Lower leg skin (tissue), 4 donors: ENCODE measurements around the gene GALNT7. TPM values are rescaled to one million over a fixed set of nuclear protein-coding genes. Genes with fewer than 3 reads are reported as not detected.
"Not testable (repeated sequence)": the region's sequence is repeated elsewhere in the genome, so short reads cannot be mapped to it uniquely, and the experiment has no call there.

ENCODE experiments used
- DNase-seq, 2 donors: peaks; one replicate each; pipeline ENCODE4 v3.0.0-alpha.2; 2019; ENCODE audit warnings: low spot score in 2 of 2
- H3K4me3 ChIP-seq: fragments of 200-600 bp; sonication (generic); 2 replicates; pipeline ENCODE4 v1.5.1; 2017; ENCODE audit warnings: mild to moderate bottlenecking, low read depth; ENCODE audit not compliant: poor library complexity, severe bottlenecking
- POLR2A ChIP-seq, 2 donors: fragments of 450-650 bp; IDR thresholded peaks; one replicate each; pipeline ENCODE4 v1.6.1; 2016 to 2017; ENCODE audit warnings: antibody characterized with exemption in 2 of 2, mild to moderate bottlenecking in 1 of 2, moderate library complexity in 1 of 2
- WGBS, 2 donors: methylation state at CpG; one replicate each; pipeline ENCODE4 v1.1.5; 2018; 5-methylcytosine and 5-hydroxymethylcytosine counted together
- intact Hi-C: fragments of 100-400 bp; cut with DNase I; formaldehyde crosslinking; loops from one replicate; pipeline ENCODE4 v1.15.0; 2023; ENCODE audit warnings: low total_unique reads
- total RNA-seq, 4 donors: library from RNA; depleted of rRNA; stranded (reverse); fragments of >200 nt; gene quantifications; one replicate each; pipeline ENCODE4 v1.1.0, GENCODE V29; 2016
- TF ChIP-seq, protein P1 (sequence below), 3 donors: fragments of 450-650 bp; IDR thresholded peaks; one replicate each; pipeline ENCODE4 v1.5.1; 2016; ENCODE audit warnings: antibody characterized with exemption in 3 of 3, mild to moderate bottlenecking in 3 of 3, moderate library complexity in 2 of 3

Gene GALNT7
- total RNA-seq, result 10 to 100 TPM in 3 of 4 donors, 1 to 10 TPM in 1; 2.3 to 14.0 (median 12.5) TPM

- TF ChIP-seq POLR2A (IDR thresholded peaks at IDR 0.05), result no peak
- TF ChIP-seq, protein P1, sequence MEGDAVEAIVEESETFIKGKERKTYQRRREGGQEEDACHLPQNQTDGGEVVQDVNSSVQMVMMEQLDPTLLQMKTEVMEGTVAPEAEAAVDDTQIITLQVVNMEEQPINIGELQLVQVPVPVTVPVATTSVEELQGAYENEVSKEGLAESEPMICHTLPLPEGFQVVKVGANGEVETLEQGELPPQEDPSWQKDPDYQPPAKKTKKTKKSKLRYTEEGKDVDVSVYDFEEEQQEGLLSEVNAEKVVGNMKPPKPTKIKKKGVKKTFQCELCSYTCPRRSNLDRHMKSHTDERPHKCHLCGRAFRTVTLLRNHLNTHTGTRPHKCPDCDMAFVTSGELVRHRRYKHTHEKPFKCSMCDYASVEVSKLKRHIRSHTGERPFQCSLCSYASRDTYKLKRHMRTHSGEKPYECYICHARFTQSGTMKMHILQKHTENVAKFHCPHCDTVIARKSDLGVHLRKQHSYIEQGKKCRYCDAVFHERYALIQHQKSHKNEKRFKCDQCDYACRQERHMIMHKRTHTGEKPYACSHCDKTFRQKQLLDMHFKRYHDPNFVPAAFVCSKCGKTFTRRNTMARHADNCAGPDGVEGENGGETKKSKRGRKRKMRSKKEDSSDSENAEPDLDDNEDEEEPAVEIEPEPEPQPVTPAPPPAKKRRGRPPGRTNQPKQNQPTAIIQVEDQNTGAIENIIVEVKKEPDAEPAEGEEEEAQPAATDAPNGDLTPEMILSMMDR (IDR thresholded peaks at IDR 0.05), result no peak
- DNase-seq, result peak; percentile 46 to 92
- peak within 1 kb of the TSS; percentile 63 for H3K4me3 ChIP-seq
- intact Hi-C loops, result no loop called here
- WGBS, 2 donors, result 0 to 1% methylated on average over 37 to 40 of the region's 64 CpGs
These were observed at the start of gene GALNT7 for GRCh38 chr4:173168396-173169177. GALNT7 (plus strand) TSS chr4:173168811; CDS start chr4:173168836, 25 bp downstream.

GRCh38 chr4:173118819-173119218 lies 49.8 kb upstream of the GALNT7 start:
- intact Hi-C loops, H3K4me3 ChIP-seq, DNase-seq: not testable (repeated sequence)
- WGBS, 2 donors, result 92 to 94% methylated on average over 2 of the region's 2 CpGs

DNA sequence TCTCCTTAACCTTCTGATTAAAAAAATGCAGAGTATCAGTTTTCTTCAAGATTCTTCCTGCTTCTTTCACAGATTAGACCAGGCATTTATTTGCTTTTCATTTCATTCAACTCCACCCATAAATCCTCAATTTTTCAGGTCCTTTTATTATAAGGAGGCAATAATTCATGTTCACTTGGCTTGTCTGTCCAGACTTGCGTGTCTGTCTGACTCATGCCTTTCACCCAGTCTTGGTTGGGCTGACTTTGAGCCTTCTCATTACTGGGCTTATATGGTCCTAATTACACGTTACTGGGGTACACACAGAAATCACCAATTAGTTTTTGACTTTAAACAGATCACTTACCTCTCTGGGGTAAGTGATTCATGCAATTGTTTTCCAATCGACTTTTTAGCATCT lies 48.8 kb upstream of the GALNT7 start:
- intact Hi-C loops, result no loop called here

DNA sequence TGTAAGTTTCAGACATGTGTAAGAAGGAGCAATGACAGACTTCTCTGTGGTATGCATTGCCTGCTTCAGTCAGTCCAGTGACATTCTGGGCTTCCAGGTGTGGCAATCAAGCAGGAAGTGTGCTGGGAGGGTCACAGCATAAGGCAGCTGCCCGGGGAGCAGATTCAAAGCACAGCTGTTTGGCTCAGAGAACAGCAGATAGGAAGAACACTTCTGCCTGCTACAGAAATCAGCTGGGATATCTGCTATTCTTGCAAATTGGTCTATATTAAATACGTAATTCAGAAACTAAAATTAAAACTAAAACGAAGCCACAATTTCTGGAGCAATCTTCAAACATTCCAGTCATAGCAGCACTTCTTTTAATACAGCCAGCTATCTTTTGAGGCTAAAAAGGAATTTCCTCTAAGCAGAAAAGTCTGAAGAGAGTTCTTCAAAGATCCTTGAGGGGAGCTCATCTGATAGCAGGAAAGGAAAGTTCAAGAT lies 47.5 kb upstream of the GALNT7 start:
- no peak for DNase-seq
- intact Hi-C loops, result no loop called here
- 11 to 13% methylated on average over 3 of the region's 3 CpGs for WGBS, 2 donors

More for the DNA sequence above, 48.8 kb upstream of the GALNT7 start:
- no peak overlapping the region for H3K4me3 ChIP-seq
- DNase-seq, result no peak
- 36 to 43% methylated on average over 3 of the region's 3 CpGs for WGBS, 2 donors
- no peak for TF ChIP-seq POLR2A (IDR thresholded peaks at IDR 0.05)
- TF ChIP-seq, protein P1 (IDR thresholded peaks at IDR 0.05), result no peak

GRCh38 chr4:173124209-173124865 lies 44.3 kb upstream of the GALNT7 start:
- no peak for DNase-seq
- 90 to 91% methylated on average over 7 of the region's 7 CpGs for WGBS, 2 donors
- intact Hi-C loops, result no loop called here
- no peak overlapping the region for H3K4me3 ChIP-seq
- TF ChIP-seq POLR2A (IDR thresholded peaks at IDR 0.05), result no peak
- TF ChIP-seq, protein P1 (IDR thresholded peaks at IDR 0.05), result no peak

More for the DNA sequence above, 47.5 kb upstream of the GALNT7 start:
- TF ChIP-seq POLR2A (IDR thresholded peaks at IDR 0.05), result no peak
- TF ChIP-seq, protein P1 (IDR thresholded peaks at IDR 0.05), result no peak
- H3K4me3 ChIP-seq, result no peak overlapping the region

- WGBS, 2 donors, result 49 to 58% methylated on average over 4 of the region's 4 CpGs
- H3K4me3 ChIP-seq, result no peak overlapping the region
- TF ChIP-seq POLR2A (IDR thresholded peaks at IDR 0.05), result no peak
- TF ChIP-seq, protein P1 (IDR thresholded peaks at IDR 0.05), result no peak
- intact Hi-C loops, result no loop called here
- DNase-seq, result no peak
These were observed 43.3 kb upstream of the GALNT7 start for GRCh38 chr4:173125216-173125812.
